CD4-positive, alpha-beta memory T cell (primary cell): ENCODE data around the gene PTPRT. TPM values are rescaled to one million over a fixed set of nuclear protein-coding genes. Genes with fewer than 3 reads are reported as not detected.

Source experiments
- CTCF ChIA-PET: fragments of 350-600 bp; sonication (Branson Sonifier 250); formaldehyde crosslinking; loops from one replicate; lab custom pipeline; 2021; ENCODE audit warnings: inconsistent platforms; ENCODE audit not compliant: partially characterized antibody; lab: Charles Lee
- POLR2A ChIA-PET: fragments of 350-600 bp; sonication (Branson Sonifier 250); formaldehyde crosslinking; loops from one replicate; lab custom pipeline; 2021; ENCODE audit not compliant: partially characterized antibody; lab: Charles Lee
- DNase-seq, 5 donors: peaks; one replicate each; pipeline versions ENCODE4 v3.0.0 to v3.0.0-alpha.2; 2020 to 2022; ENCODE audit warnings: mixed read lengths in 1 of 5
- H3K27ac ChIP-seq: one replicate; pipeline ENCODE4 v1.7.0; 2013; ENCODE audit warnings: low read depth, low read length
- H3K27me3 ChIP-seq: 2 replicates; pipeline ENCODE4 v1.7.0; 2013; ENCODE audit warnings: mild to moderate bottlenecking, low read length, moderate library complexity; ENCODE audit not compliant: insufficient read depth
- H3K36me3 ChIP-seq: 2 replicates; pipeline ENCODE4 v1.7.0; 2013; ENCODE audit warnings: mild to moderate bottlenecking, low read length, moderate library complexity; ENCODE audit not compliant: insufficient read depth
- H3K4me1 ChIP-seq: 2 replicates; pipeline ENCODE4 v1.7.0; 2013; ENCODE audit warnings: mild to moderate bottlenecking, low read length, moderate library complexity; ENCODE audit not compliant: insufficient read depth
- H3K4me3 ChIP-seq, 2 donors: one replicate each; pipeline ENCODE4 v1.7.0; 2013; ENCODE audit warnings: low read length in 2 of 2, mild to moderate bottlenecking in 1 of 2
- H3K9me3 ChIP-seq, 2 donors: one replicate each; pipeline ENCODE4 v1.7.0; 2013; ENCODE audit warnings: low read length in 2 of 2, control low read depth in 1 of 2; ENCODE audit not compliant: control insufficient read depth in 1 of 2
- H3K27ac Mint-ChIP-seq, 7 donors: one replicate each; pipeline ENCODE4 v1.8.0; 2020 to 2021; ENCODE audit warnings: mixed read lengths in 7 of 7, mild to moderate bottlenecking in 6 of 7, inconsistent platforms in 3 of 7, moderate library complexity in 3 of 7
- H3K27me3 Mint-ChIP-seq, 2 donors: one replicate each; pipeline ENCODE4 v1.8.0; 2020 to 2021; ENCODE audit warnings: mixed read lengths in 2 of 2
- H3K36me3 Mint-ChIP-seq, 2 donors: one replicate each; pipeline ENCODE4 v1.8.0; 2020 to 2021; ENCODE audit warnings: mixed read lengths in 2 of 2, inconsistent platforms in 1 of 2, mild to moderate bottlenecking in 1 of 2
- H3K4me1 Mint-ChIP-seq, 4 donors: one replicate each; pipeline ENCODE4 v1.8.0; 2020 to 2021; ENCODE audit warnings: mixed read lengths in 4 of 4, mild to moderate bottlenecking in 1 of 4
- H3K4me3 Mint-ChIP-seq, 8 donors: one replicate each; pipeline ENCODE4 v1.8.0; 2020 to 2021; ENCODE audit warnings: mixed read lengths in 8 of 8, mild to moderate bottlenecking in 7 of 8, moderate library complexity in 6 of 8, inconsistent platforms in 3 of 8
- H3K9me3 Mint-ChIP-seq, 8 donors: one replicate each; pipeline ENCODE4 v1.8.0; 2020 to 2021; ENCODE audit warnings: mixed read lengths in 8 of 8, mild to moderate bottlenecking in 5 of 8, inconsistent platforms in 3 of 8, moderate library complexity in 1 of 8
- intact Hi-C: fragments of 100-400 bp; cut with micrococcal nuclease; formaldehyde crosslinking; loops from one replicate; pipeline ENCODE4 v1.15.1; 2023
- polyA plus RNA-seq, 2 donors: library from polyadenylated mRNA; unstranded; fragments of 300-500 nt; fragmentation: Illumina TruSeq; gene quantifications; one replicate each; pipeline ENCODE4 v1.2.3, GENCODE V29; 2021
- total RNA-seq, 2 experiments: library from RNA; stranded (reverse); gene quantifications; one replicate each; pipeline ENCODE4 v1.2.3, GENCODE V29; 2021

Gene PTPRT
- total and polyA plus RNA-seq, 4 experiments from 2014 or later, result not detected

- Mint-ChIP-seq H3K4me3 (no peak overlapping the region), H3K4me1 (no peaks in the 10 kb centered on the region), H3K27ac (no peak overlapping the region), H3K9me3 (peaks cover 0 to 9% (median 1%) of the 10 kb centered on the region in 8 donors), H3K36me3 (no peaks in the 10 kb centered on the region), H3K27me3 (no peaks in the 10 kb centered on the region)
- no peak overlapping the region for H3K4me3 ChIP-seq
- H3K27ac ChIP-seq, result no peak overlapping the region
- no peak for DNase-seq
- intact Hi-C loops, result no loop called here
- POLR2A ChIA-PET, result no interaction called here
- H3K9me3 ChIP-seq, result no peaks in the 10 kb centered on the region
- no peaks in the 10 kb centered on the region for H3K4me1 ChIP-seq
- no peaks in the 10 kb centered on the region for H3K36me3 ChIP-seq
- no peaks in the 10 kb centered on the region for H3K27me3 ChIP-seq
- CTCF ChIA-PET, result no interaction called here
These were observed 34.2 kb downstream of the PTPRT start for GRCh38 chr20:43155366-43156100.

- Mint-ChIP-seq H3K27ac (no peak overlapping the region), H3K9me3 (peaks cover 0 to 5% (median 0%) of the 10 kb centered on the region in 8 donors), H3K36me3 (no peaks in the 10 kb centered on the region), H3K27me3 (peaks cover 0 to 4% of the 10 kb centered on the region in 2 donors), H3K4me1 (no peaks in the 10 kb centered on the region), H3K4me3 (no peak overlapping the region)
- H3K9me3 ChIP-seq, result no peaks in the 10 kb centered on the region
- intact Hi-C loops, result no loop called here
- no peak overlapping the region for H3K27ac ChIP-seq
- CTCF ChIA-PET, result no interaction called here
- H3K4me1 ChIP-seq, result no peaks in the 10 kb centered on the region
- H3K36me3 ChIP-seq, result no peaks in the 10 kb centered on the region
- H3K4me3 ChIP-seq, result no peak overlapping the region
- H3K27me3 ChIP-seq, result no peaks in the 10 kb centered on the region
- no peak for DNase-seq
- POLR2A ChIA-PET, result interaction anchor here (0.6 kb wide), 1 partner anchor 8 kb away, joined by 3 read pairs; no protein-coding TSS in a partner anchor
These were observed 37.8 kb downstream of the PTPRT start for GRCh38 chr20:43151901-43152300.

GRCh38 chr20:43151256-43151655 is 38.5 kb downstream of the PTPRT start:
- Histone ChIP-seq H3K4me1 (no peaks in the 10 kb centered on the region), H3K36me3 (no peaks in the 10 kb centered on the region), H3K9me3 (no peaks in the 10 kb centered on the region), H3K27ac (no peak overlapping the region), H3K4me3 (no peak overlapping the region), H3K27me3 (no peaks in the 10 kb centered on the region)
- Mint-ChIP-seq H3K4me3 (no peak overlapping the region), H3K4me1 (no peaks in the 10 kb centered on the region), H3K27me3 (peaks cover 0 to 4% of the 10 kb centered on the region in 2 donors), H3K27ac (no peak overlapping the region), H3K9me3 (peaks cover 0 to 5% (median 0%) of the 10 kb centered on the region in 8 donors), H3K36me3 (no peaks in the 10 kb centered on the region)
- intact Hi-C loops, result no loop called here
- no peak for DNase-seq
- POLR2A ChIA-PET, result no interaction called here
- CTCF ChIA-PET, result no interaction called here

- H3K36me3 ChIP-seq, result no peaks in the 10 kb centered on the region
- H3K9me3 ChIP-seq, result no peaks in the 10 kb centered on the region
- no peaks in the 10 kb centered on the region for H3K27me3 ChIP-seq
- H3K4me3 Mint-ChIP-seq, result no peak overlapping the region
- no peak overlapping the region for H3K27ac Mint-ChIP-seq
- no peaks in the 10 kb centered on the region for H3K36me3 Mint-ChIP-seq
- peaks cover 0 to 2% of the 10 kb centered on the region in 2 donors for H3K27me3 Mint-ChIP-seq
- intact Hi-C loops, result no loop called here
- H3K27ac ChIP-seq, result no peak overlapping the region
- peaks cover 0 to 4% (median 0%) of the 10 kb centered on the region in 8 donors for H3K9me3 Mint-ChIP-seq
- H3K4me1 Mint-ChIP-seq, result no peaks in the 10 kb centered on the region
- H3K4me1 ChIP-seq, result no peaks in the 10 kb centered on the region
- no peak overlapping the region for H3K4me3 ChIP-seq
- DNase-seq, result no peak
- POLR2A ChIA-PET, result no interaction called here
- CTCF ChIA-PET, result no interaction called here
These were observed 49.0 kb downstream of the PTPRT start for GRCh38 chr20:43140726-43141125.

GRCh38 chr20:43138061-43138770 is 51.5 kb downstream of the PTPRT start:
- H3K9me3 ChIP-seq, result no peaks in the 10 kb centered on the region
- H3K4me3 ChIP-seq, result no peak overlapping the region
- H3K4me3 Mint-ChIP-seq, result no peak overlapping the region
- intact Hi-C loops, result no loop called here
- ChIA-PET CTCF (no interaction called here), POLR2A (no interaction called here)
- no peak overlapping the region for H3K27ac Mint-ChIP-seq
- H3K27ac ChIP-seq, result no peak overlapping the region
- H3K4me1 Mint-ChIP-seq, result no peaks in the 10 kb centered on the region
- H3K4me1 ChIP-seq, result no peaks in the 10 kb centered on the region
- no peaks in the 10 kb centered on the region for H3K27me3 Mint-ChIP-seq
- DNase-seq, result no peak
- H3K27me3 ChIP-seq, result no peaks in the 10 kb centered on the region
- H3K9me3 Mint-ChIP-seq, result no peaks in the 10 kb centered on the region
- no peaks in the 10 kb centered on the region for H3K36me3 Mint-ChIP-seq
- H3K36me3 ChIP-seq, result no peaks in the 10 kb centered on the region

GRCh38 chr20:43137160-43137559 is 52.5 kb downstream of the PTPRT start:
- Histone ChIP-seq H3K4me3 (no peak overlapping the region), H3K9me3 (no peaks in the 10 kb centered on the region), H3K4me1 (no peaks in the 10 kb centered on the region), H3K27me3 (no peaks in the 10 kb centered on the region), H3K36me3 (no peaks in the 10 kb centered on the region), H3K27ac (no peak overlapping the region)
- H3K27me3 Mint-ChIP-seq, result no peaks in the 10 kb centered on the region
- H3K4me1 Mint-ChIP-seq, result no peaks in the 10 kb centered on the region
- H3K27ac Mint-ChIP-seq, result no peak overlapping the region
- H3K9me3 Mint-ChIP-seq, result no peaks in the 10 kb centered on the region
- H3K36me3 Mint-ChIP-seq, result no peaks in the 10 kb centered on the region
- H3K4me3 Mint-ChIP-seq, result no peak overlapping the region
- no peak for DNase-seq
- CTCF ChIA-PET, result no interaction called here
- intact Hi-C loops, result no loop called here
- POLR2A ChIA-PET, result no interaction called here

GRCh38 chr20:43124241-43124640 is 65.5 kb downstream of the PTPRT start:
- no peaks in the 10 kb centered on the region for H3K9me3 ChIP-seq
- H3K36me3 ChIP-seq, result no peaks in the 10 kb centered on the region
- intact Hi-C loops, result no loop called here
- Mint-ChIP-seq H3K27me3 (peaks cover 0 to 3% of the 10 kb centered on the region in 2 donors), H3K4me3 (no peak overlapping the region), H3K27ac (no peak overlapping the region), H3K9me3 (peaks cover 0 to 3% (median 1%) of the 10 kb centered on the region in 8 donors), H3K36me3 (no peaks in the 10 kb centered on the region), H3K4me1 (no peaks in the 10 kb centered on the region)
- ChIA-PET CTCF (no interaction called here), POLR2A (no interaction called here)
- no peaks in the 10 kb centered on the region for H3K27me3 ChIP-seq
- H3K4me1 ChIP-seq, result no peaks in the 10 kb centered on the region
- H3K4me3 ChIP-seq, result no peak overlapping the region
- no peak overlapping the region for H3K27ac ChIP-seq
- DNase-seq, result no peak
